Stimulated activated CD8-positive, alpha-beta memory T cell treated with anti-CD3 and anti-CD28 coated beads, Interleukin-2, amount 100 ng/mL, for 48 hours (primary cell): ENCODE data around the gene FAM20C.
A peak's percentile ranks its signal among the peaks of the same experiment; 100 is the strongest.

Source experiments
- DNase-seq, 2 donors: peaks; one replicate each; pipeline ENCODE4 v3.0.0-alpha.2; 2020; ENCODE audit warnings: low read depth in 2 of 2

FAM20C gene

GRCh38 chr7:191981-192649 is at the start of gene FAM20C:
TSS of gene FAM20C (plus strand) at chr7:192571. CDS start at chr7:193200, 629 bp downstream.
- peak in 1 of 2 donors; percentile 16 for DNase-seq

DNA sequence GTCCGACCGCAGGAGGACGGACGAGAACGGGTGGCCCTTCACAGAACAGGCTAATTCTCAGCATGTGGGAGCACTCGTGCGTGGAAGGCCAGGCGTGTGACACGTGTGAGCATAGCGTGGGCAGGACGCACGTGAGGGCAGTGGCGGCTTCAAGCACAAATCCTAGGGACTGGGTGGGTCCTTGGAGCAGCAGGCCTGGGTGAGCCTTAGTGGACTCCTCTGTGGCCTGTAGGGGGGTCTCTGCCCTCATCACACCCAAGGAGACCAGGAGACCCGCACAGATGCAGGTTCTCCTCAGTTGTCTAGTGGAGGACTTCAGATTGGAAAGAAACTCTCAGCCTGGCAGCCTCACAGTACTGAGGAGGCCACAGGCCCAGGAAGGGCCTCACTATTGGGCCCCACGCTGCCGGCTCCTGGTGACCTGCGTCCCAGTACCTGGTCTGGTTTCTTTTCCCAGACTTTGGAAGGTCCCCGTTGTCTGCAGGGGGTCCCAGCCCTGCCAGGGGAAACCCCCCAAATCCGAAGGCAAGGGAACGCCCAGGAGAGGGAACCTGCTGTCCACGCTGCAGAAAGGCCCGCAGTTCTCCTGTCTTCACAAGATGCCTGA is 49.1 kb upstream of the FAM20C start:
- no peak for DNase-seq

DNA sequence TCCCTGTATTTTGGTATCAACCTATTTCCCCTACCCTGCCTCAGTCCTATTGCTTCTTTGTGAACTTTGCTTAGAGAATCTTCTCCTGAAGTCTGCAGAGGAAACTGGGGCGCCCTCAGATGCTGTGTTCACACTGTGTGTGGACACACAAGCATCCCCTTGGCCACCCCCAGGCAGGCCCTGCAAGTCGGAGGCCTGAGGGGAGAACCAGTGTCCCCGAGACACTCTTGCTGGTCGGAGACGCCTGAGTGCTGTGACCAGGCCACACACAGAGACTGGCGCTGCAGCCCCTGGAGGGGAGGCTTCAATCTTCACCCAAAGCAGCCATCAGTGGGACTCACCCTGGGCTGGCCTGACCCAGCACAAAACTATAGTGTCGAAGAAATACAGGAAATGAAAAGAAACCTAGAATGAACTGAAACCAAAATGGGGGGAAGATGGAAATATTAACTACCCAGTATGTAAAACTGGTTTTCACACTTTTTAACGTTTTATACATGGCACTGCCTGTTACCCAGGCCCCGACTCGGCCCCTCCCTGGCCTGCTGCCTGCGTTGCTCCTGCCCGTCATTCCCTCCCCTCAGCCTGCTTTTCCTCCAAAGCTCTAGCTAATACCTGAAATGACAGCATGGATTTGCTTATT is 48.4 kb upstream of the FAM20C start:
- no peak for DNase-seq

DNA sequence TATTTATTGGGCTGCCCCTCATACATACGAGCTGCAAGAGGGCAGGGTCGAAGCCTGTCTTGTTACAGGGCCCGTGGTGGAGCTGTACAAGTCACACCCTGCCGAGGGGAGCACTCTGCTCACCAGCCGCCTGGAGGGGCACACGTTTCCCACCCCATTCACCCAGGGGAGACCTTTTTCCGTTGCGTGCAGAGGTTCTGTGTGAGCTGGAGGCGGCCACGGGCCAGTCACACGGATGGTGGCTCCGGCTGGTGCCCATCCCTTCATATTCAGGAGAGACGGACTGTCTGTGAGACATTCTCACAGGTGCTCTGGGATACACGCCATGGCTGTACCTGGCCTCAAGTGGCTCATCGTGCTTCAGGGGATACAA is 47.9 kb upstream of the FAM20C start:
- DNase-seq: no peak

- DNase-seq: no peak
Measured at GRCh38 chr7:145863-146262, 46.5 kb upstream of the FAM20C start.

DNA sequence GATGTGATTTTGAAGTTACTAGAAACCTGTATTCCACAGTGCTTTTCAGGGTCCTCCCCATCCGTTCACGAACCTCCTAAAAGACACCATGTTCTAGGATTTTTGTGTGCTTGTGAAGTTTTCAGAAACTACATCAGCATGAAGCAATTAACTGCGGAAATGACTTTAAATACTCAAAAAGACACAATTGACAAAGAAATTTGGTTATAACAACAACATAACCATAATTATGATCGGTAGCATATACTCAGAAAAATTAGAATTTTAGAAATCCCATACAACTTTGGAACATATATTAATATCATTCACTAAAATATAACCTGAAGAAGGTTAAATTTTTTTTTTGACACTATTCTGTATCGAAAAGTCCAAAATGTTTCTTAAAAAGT is 43.8 kb upstream of the FAM20C start:
- DNase-seq: no peak

DNA sequence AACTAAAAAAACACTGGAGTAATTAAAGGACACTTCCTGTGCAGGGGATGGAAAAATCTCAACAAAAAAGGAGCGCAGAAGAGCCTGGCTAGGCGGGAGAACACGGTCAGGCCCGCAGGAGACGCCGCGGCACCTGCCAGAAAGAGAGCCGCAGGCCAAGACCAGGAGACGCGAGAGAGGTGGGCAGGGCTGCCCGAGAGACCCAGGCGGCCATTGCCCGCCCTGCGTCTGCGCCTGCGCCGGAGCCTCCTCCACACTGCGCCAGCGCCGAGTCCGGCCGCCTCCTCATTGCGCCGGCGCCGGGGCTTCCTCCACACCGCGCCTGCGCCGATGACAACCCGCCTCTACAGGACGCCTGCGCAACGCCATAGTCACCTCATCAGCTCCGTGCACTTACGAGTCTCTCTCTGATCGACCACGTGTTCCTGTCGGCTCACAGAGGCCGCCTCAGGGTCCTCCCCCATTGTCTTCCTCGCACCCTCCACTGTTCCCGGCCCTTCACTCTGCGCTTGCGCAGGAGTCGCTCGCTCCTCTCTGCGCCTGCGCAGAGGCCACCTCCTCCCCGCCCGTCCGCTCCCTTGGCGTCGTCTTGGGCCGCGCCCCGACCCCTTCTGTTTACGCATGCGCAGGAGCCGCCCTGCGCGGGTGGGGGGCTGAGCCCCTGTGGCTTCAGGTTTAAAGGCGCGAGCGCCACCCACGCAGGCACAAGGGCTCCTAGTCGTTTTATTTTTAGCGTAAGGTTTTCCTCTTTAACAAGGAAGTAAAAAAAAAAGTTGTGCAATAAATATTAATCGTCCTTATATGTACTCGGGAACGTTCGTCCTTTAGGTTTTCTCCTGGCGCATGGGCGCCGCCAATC is 43.2 kb upstream of the FAM20C start:
- DNase-seq: peak; percentile 93 to 95

DNA sequence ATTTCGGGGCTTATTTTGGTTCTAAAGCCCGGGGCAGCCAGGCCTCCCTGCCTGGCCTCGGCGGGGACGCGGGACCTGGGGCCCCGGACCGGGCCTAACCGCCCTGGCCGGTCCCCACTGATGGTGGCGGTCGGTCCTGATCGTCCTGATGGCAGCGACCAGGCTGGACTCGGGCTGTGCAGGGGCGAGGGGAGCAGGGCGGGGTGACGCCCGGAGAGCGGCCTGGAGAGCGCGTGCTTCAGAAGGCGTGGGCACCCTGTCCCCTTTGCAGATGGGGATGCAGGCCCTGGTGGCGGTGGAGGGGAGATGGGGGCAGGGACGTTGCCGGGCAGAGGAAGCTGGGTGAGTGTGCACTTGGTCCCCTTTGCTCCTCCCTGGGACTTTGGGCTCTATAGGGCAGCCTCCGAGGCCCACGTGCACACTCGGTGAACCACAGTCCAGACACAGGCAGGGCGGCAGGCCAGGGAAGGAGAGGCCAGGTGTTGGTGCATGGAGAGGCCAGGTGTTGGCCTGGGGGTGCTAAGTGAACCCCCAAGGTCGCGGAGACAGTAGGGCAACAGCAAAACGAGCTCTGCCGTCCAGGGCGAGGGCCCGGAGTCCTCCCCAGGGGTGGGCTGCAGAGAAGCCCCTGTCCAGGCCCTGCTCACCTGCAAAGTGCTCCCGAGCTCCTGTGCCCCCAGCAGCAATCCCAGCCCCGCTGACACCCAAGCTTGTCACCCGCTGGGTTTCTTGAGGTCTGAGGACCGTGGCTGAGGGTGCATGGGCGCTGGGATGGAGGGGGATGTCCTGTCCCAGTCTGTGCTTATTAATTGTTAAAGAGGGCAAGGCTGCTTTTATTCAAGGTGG is 42.4 kb upstream of the FAM20C start:
- peak; percentile 20 to 21 for DNase-seq

- DNase-seq: no peak
Measured at GRCh38 chr7:150811-151221, 41.6 kb upstream of the FAM20C start.

DNA sequence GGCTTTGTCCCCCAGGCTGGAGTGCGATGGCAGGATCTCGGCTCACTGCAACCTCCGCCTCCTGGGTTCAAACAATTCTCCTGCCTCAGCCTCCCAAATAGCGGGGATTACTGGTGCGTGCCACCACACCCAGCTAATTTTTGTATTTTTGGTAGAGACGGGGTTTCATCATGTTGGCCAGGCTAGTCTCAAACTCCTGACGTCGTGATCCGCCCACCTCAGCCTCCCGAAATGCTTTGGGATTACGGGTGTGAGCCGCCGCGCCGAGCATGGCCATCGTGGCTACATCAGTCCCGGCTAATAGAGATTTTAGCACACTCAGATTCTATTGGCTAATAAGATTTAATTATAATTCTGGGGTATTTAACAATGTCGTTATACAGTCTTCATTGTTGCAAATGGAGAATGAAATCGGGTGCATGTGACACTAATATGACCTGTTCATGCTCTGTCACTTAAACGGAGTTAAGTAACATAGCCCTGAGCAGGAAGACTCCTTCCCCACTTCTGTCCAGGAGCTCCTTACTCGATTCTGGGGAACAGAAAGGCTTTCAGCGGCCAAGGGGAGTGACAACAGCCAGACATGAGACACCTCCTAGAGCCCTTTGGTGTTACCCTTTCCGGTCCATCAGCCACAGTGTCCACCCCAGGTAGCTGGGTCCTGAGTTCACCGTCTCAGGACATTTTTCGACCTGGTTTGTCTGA is 40.9 kb upstream of the FAM20C start:
- DNase-seq: no peak

DNA sequence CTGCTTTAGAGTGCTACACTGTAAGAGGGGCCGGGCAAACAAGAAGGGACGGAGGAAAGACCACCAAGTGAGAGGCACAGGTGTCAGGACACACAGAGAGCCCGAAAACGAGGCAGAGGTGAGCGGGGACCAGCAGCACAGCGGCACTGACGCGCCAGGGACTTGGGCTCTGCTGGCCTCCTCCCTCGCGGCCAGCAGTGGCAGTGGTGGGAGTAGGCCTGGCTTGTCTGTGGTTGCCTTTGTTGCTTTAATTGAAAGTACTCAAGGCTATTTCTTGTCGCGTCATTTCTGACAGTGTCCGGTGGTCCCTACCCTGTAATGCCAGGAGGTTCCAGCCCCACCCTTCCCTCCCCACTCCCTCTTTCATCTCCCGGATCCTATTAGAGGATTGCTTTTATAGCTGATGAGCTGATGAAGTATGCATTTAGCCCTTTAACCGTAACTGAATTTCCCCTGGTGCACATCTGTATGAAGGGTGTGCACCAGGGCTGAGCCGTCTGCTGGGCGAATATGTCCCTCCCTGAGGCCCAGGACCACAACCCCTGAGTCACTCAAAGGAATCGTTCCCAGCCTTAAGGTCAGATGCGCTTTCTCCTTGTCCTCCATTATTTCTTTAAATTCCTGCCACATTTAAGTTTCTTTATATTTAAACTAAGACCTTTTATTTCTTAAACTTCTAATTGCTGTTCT is 39.5 kb upstream of the FAM20C start:
- no peak for DNase-seq

DNA sequence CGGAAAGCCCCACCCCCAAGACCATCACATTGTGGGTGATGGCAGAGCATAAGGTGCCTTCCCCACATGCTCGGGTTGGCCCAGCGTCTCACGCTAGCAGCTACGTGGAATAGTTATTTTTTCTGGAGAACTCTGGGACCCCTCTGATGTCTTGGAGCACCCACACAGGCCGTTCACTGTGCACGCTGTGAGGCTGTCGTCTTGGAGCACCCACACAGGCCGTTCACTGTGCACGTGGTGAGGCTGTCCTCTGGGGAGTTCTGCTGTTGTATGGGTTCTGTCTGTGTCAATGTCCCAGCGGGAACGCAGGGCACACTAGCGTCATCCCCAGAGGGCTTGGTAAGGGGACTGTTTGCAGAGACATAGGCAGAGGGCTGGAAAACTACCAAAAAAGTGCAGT is 38.8 kb upstream of the FAM20C start:
- no peak for DNase-seq

GRCh38 chr7:154096-154799 is 38.1 kb upstream of the FAM20C start:
- DNase-seq: no peak

- DNase-seq: no peak
Measured at GRCh38 chr7:155469-155900, 36.9 kb upstream of the FAM20C start.

DNA sequence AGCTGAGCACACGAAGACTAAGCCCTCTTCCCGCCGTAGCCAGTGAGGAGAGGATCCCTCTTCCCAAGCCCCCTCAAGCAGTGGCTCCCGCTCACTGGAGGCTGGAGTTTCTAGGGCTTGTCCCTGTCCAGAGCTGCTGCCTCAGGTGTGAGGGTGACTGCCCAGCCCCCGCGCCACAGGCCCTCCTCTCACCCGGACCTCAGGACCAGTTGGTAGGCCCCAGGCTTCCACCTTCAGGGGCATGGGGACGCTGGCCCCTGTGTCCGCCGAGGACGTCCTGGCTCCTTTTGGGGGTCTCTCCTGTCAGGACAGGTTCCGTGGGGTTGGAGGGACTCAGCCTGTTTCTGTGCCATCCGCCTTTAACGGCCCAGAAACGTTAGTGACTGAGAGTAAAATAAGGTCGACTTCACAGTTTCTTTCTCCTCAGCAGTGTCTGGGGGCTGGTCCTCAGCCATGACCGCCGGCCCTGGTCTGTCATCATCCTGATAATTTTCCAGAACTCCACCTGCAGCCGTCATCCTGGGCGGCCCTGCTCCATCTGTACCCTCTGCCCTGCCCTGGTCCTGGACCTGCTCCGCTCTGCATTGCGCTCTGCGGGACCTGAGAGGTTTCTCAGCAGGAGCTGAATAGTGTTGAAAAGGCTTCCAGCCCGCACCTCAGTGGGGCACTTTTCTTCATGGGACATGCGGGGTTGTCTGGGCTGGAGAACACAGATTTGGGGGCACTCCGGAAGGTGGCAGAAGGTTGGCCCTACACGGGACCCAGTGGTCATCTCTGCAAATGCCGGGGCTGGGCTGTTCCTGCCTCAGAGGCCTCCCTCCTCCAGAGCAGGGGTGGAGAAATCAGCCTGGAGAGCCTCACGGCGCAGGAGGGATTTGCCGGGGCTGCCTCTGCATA is 36.0 kb upstream of the FAM20C start:
- no peak for DNase-seq

DNA sequence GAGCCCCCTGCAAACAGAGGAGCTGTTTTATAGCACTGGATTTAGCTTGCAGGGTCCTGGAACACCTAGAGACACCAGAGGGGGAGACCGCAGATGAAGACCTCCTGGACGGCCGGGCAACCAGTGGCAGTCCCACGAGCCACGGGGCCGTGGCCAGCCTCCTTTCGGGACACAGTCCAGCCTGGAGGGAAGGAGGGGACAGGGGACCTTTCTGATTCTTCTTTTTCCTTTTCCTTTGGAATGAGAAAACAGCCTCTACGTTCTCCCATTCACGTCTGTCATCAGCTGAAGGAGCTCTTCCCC is 35.4 kb upstream of the FAM20C start:
- no peak for DNase-seq

GRCh38 chr7:157771-158625 is 34.4 kb upstream of the FAM20C start:
- no peak for DNase-seq

DNA sequence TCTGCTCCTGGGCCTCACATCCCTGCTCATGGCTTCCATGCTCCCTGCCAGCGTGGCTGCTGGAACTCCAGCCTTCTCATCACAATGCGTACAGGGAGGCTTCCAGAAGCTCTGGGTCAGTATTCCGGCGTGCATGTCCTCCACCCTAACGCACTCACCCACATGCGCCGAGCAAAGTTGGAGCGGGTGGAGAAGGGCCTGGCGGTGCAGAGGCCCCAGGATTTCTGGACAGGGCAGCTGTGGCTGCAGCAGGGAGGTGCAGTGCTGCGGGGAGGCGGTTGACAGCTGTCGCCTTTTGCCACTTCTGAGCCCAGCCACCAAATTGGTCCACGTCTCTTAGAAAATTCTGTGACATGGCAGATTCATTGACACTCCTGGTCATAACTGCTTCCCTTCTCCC is 33.6 kb upstream of the FAM20C start:
- no peak for DNase-seq
